H1 (cell line): ENCODE data around the gene KLHDC10. TPM values are rescaled to one million over a fixed set of nuclear protein-coding genes. Genes with fewer than 3 reads are reported as not detected.

Experiments used
- RFX5 ChIP-seq: IDR thresholded peaks from 2 replicates; pipeline ENCODE4 v1.6.1; 2011; ENCODE audit warnings: low read depth, low read length, improper control_type of control experiment, borderline replicate concordance
- polyA plus RNA-seq, 7 experiments: library from polyadenylated mRNA; depleted of rRNA in 3 of 7; stranded (reverse) in 5 of 7; unstranded in 2 of 7; fragments of >200 nt in 5 of 7; fragments of 200-250 nt in 2 of 7; gene quantifications; 1 replicate in 5 of 7; 2 replicates in 1 of 7; 4 replicates in 1 of 7; pipeline versions ENCODE4 v1.2.1 to v1.2.3, GENCODE V29; 2011 to 2013; ENCODE audit warnings: missing spikeins in 2 of 7, mixed read lengths in 2 of 7
- total RNA-seq: library from RNA; stranded (reverse); fragmentation: NEBNext Ultra II Directional; extraction: Animal tissue kit (Norgen Biotek cat#: 25700); gene quantifications from 2 replicates; pipeline ENCODE4 v1.2.1, GENCODE V29; 2021

KLHDC10 gene
- total and polyA plus RNA-seq, 2 of the 8 experiments (the other 6 are each of a cell fraction or from before 2014, with no cell fraction given): 6.6 to 14.5 TPM

DNA sequence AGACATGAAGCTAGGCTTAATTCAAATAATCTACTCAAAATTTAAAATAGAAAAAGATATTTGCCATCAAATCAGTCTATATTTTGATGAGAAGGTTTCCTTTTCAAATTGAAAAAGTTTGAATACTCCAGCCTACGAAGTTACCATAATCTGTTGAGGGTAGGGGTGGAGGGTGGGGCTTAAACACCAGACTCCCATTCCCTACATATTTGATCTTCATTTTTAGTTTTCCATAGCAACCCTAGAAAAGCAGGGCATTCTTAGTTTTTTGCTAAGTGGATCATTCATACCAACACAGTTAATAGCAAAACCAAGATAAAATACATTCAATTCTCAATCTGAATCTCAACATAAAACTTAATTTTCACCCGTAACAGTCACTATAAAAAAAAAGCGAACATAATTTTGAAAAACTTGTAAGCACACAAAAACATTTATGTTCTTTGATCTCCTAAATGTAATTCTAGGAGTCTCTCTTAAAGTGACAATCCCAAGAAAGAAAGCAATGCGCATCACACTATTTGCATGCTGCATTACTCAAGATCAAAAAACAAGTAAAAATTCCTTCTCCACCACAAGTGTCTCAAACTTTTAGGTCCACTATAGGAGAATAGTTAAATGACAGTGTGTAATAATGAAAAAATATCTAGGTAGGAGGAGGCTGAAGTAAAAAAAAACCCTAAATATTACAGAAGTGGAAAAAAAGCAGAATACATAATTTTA, 104.1 kb downstream of the KLHDC10 start (continued):
- no peak for TF ChIP-seq RFX5
